ENCODE measurements around the gene TMEM220. TPM values are rescaled to one million over a fixed set of nuclear protein-coding genes. Genes with fewer than 3 reads are reported as not detected.

The TMEM220 gene
- total and polyA plus RNA-seq, 2 experiments from 2014 or later, result 0.54 to 9.5 TPM

- no peaks in the 10 kb centered on the region for H4K20me1 ChIP-seq (ENCODE audit: insufficient read depth)
- no peaks in the 10 kb centered on the region for H3K9me3 ChIP-seq (ENCODE audit: low read depth)
- no peaks in the 10 kb centered on the region for H3K27me3 ChIP-seq (replicated peaks; ENCODE audit: insufficient read depth)
- H3K4me3 ChIP-seq, result no peak overlapping the region
- H3K27ac ChIP-seq, result no peak overlapping the region
- H3K9me2 ChIP-seq (ENCODE audit: insufficient read depth), result no peaks in the 10 kb centered on the region
- in situ Hi-C loops (cut with MboI), result no loop called here
- no peaks in the 10 kb centered on the region for H3F3A ChIP-seq (ENCODE audit: insufficient read depth)
- WGBS, 2 experiments (ENCODE audit: low coverage in 1 of 2, low lambda C conversion rate in 2 of 2, missing lambda C conversion rate in 2 of 2), result 63 to 73% methylated on average over 4 of the region's 4 CpGs
- no peak overlapping the region for H3K9ac ChIP-seq
- H3K36me3 ChIP-seq (ENCODE audit: low read depth), result no peaks in the 10 kb centered on the region
- no peak overlapping the region for H3K4me2 ChIP-seq (ENCODE audit: unreplicated experiment)
- no peak overlapping the region for H2AFZ ChIP-seq
- H3K4me1 ChIP-seq (ENCODE audit: insufficient read depth), result no peaks in the 10 kb centered on the region
- DNase-seq, result no peak
- H3K79me2 ChIP-seq (ENCODE audit: insufficient read depth), result no peaks in the 10 kb centered on the region
- TF ChIP-seq EZH2phosphoT487 (IDR thresholded peaks at IDR 0.05; ENCODE audit: insufficient read depth, low read depth) (no peak), EZH2 (IDR thresholded peaks at IDR 0.05; ENCODE audit: insufficient read depth, poor library complexity, severe bottlenecking) (no peak)
These were observed 37.4 kb upstream of the TMEM220 start for GRCh38 chr17:10767232-10767631.

- H4K20me1 ChIP-seq (ENCODE audit: insufficient read depth), result no peaks in the 10 kb centered on the region
- WGBS, 2 experiments (ENCODE audit: low coverage in 1 of 2, low lambda C conversion rate in 2 of 2, missing lambda C conversion rate in 2 of 2), result 100% methylated on average over 1 of the region's 1 CpG
- H3K27me3 ChIP-seq (replicated peaks; ENCODE audit: insufficient read depth), result no peaks in the 10 kb centered on the region
- TF ChIP-seq EZH2phosphoT487 (IDR thresholded peaks at IDR 0.05; ENCODE audit: insufficient read depth, low read depth) (no peak), EZH2 (IDR thresholded peaks at IDR 0.05; ENCODE audit: insufficient read depth, poor library complexity, severe bottlenecking) (no peak)
- no peak for DNase-seq
- H3K4me1 ChIP-seq (ENCODE audit: insufficient read depth), result no peaks in the 10 kb centered on the region
- no peaks in the 10 kb centered on the region for H3F3A ChIP-seq (ENCODE audit: insufficient read depth)
- H3K9me3 ChIP-seq (ENCODE audit: low read depth), result no peaks in the 10 kb centered on the region
- H3K79me2 ChIP-seq (ENCODE audit: insufficient read depth), result no peaks in the 10 kb centered on the region
- H3K9me2 ChIP-seq (ENCODE audit: insufficient read depth), result no peaks in the 10 kb centered on the region
- H3K36me3 ChIP-seq (ENCODE audit: low read depth), result no peaks in the 10 kb centered on the region
- H3K9ac ChIP-seq, result no peak overlapping the region
- H3K4me2 ChIP-seq (ENCODE audit: unreplicated experiment), result no peak overlapping the region
- H2AFZ ChIP-seq, result no peak overlapping the region
- H3K4me3 ChIP-seq, result no peak overlapping the region
- H3K27ac ChIP-seq, result no peak overlapping the region
- in situ Hi-C loops (cut with MboI), result no loop called here
These were observed 32.2 kb upstream of the TMEM220 start for GRCh38 chr17:10762037-10762436.

GRCh38 chr17:10761281-10761680, 31.5 kb upstream of the TMEM220 start:
- in situ Hi-C loops (cut with MboI), result no loop called here
- H3K36me3 ChIP-seq (ENCODE audit: low read depth), result no peaks in the 10 kb centered on the region
- H3K4me1 ChIP-seq (ENCODE audit: insufficient read depth), result no peaks in the 10 kb centered on the region
- no peak overlapping the region for H3K9ac ChIP-seq
- no peak overlapping the region for H2AFZ ChIP-seq
- DNase-seq, result no peak
- H3K27me3 ChIP-seq (replicated peaks; ENCODE audit: insufficient read depth), result no peaks in the 10 kb centered on the region
- H3K4me2 ChIP-seq (ENCODE audit: unreplicated experiment), result no peak overlapping the region
- TF ChIP-seq EZH2phosphoT487 (IDR thresholded peaks at IDR 0.05; ENCODE audit: insufficient read depth, low read depth), result no peak
- no peak for TF ChIP-seq EZH2 (IDR thresholded peaks at IDR 0.05; ENCODE audit: insufficient read depth, poor library complexity, severe bottlenecking)
- H3K79me2 ChIP-seq (ENCODE audit: insufficient read depth), result no peaks in the 10 kb centered on the region
- H3K4me3 ChIP-seq, result no peak overlapping the region
- 51 to 58% methylated on average over 2 of the region's 2 CpGs for WGBS, 2 experiments (ENCODE audit: low coverage in 1 of 2, low lambda C conversion rate in 2 of 2, missing lambda C conversion rate in 2 of 2)
- H3K27ac ChIP-seq, result no peak overlapping the region
- H3K9me3 ChIP-seq (ENCODE audit: low read depth), result no peaks in the 10 kb centered on the region
- no peaks in the 10 kb centered on the region for H3K9me2 ChIP-seq (ENCODE audit: insufficient read depth)
- no peaks in the 10 kb centered on the region for H3F3A ChIP-seq (ENCODE audit: insufficient read depth)
- no peaks in the 10 kb centered on the region for H4K20me1 ChIP-seq (ENCODE audit: insufficient read depth)

GRCh38 chr17:10758062-10758461, 28.2 kb upstream of the TMEM220 start:
- no peaks in the 10 kb centered on the region for H3K27me3 ChIP-seq (replicated peaks; ENCODE audit: insufficient read depth)
- H2AFZ ChIP-seq, result no peak overlapping the region
- H3K4me3 ChIP-seq, result no peak overlapping the region
- no peak overlapping the region for H3K4me2 ChIP-seq (ENCODE audit: unreplicated experiment)
- in situ Hi-C loops (cut with MboI), result no loop called here
- WGBS, 2 experiments (ENCODE audit: low coverage in 1 of 2, low lambda C conversion rate in 2 of 2, missing lambda C conversion rate in 2 of 2), result 82 to 86% methylated on average over 6 of the region's 6 CpGs
- no peak overlapping the region for H3K9ac ChIP-seq
- H3K4me1 ChIP-seq (ENCODE audit: insufficient read depth), result no peaks in the 10 kb centered on the region
- H3K27ac ChIP-seq, result no peak overlapping the region
- TF ChIP-seq EZH2 (IDR thresholded peaks at IDR 0.05; ENCODE audit: insufficient read depth, poor library complexity, severe bottlenecking), result no peak
- H3K79me2 ChIP-seq (ENCODE audit: insufficient read depth), result no peaks in the 10 kb centered on the region
- no peaks in the 10 kb centered on the region for H4K20me1 ChIP-seq (ENCODE audit: insufficient read depth)
- H3K9me3 ChIP-seq (ENCODE audit: low read depth), result no peaks in the 10 kb centered on the region
- no peaks in the 10 kb centered on the region for H3F3A ChIP-seq (ENCODE audit: insufficient read depth)
- H3K9me2 ChIP-seq (ENCODE audit: insufficient read depth), result no peaks in the 10 kb centered on the region
- DNase-seq, result no peak
- H3K36me3 ChIP-seq (ENCODE audit: low read depth), result no peaks in the 10 kb centered on the region

- H3K27me3 ChIP-seq (replicated peaks; ENCODE audit: insufficient read depth), result no peaks in the 10 kb centered on the region
- no peaks in the 10 kb centered on the region for H3K79me2 ChIP-seq (ENCODE audit: insufficient read depth)
- H3K4me3 ChIP-seq, result no peak overlapping the region
- DNase-seq, result no peak
- 45 to 61% methylated on average over 2 of the region's 2 CpGs for WGBS, 2 experiments (ENCODE audit: low coverage in 1 of 2, low lambda C conversion rate in 2 of 2, missing lambda C conversion rate in 2 of 2)
- H3K36me3 ChIP-seq (ENCODE audit: low read depth), result no peaks in the 10 kb centered on the region
- no peak overlapping the region for H2AFZ ChIP-seq
- in situ Hi-C loops (cut with MboI), result no loop called here
- H3K9ac ChIP-seq, result no peak overlapping the region
- no peaks in the 10 kb centered on the region for H3K4me1 ChIP-seq (ENCODE audit: insufficient read depth)
- no peak overlapping the region for H3K27ac ChIP-seq
- no peak for TF ChIP-seq EZH2 (IDR thresholded peaks at IDR 0.05; ENCODE audit: insufficient read depth, poor library complexity, severe bottlenecking)
- no peak for TF ChIP-seq EZH2phosphoT487 (IDR thresholded peaks at IDR 0.05; ENCODE audit: insufficient read depth, low read depth)
- no peaks in the 10 kb centered on the region for H4K20me1 ChIP-seq (ENCODE audit: insufficient read depth)
- H3K9me3 ChIP-seq (ENCODE audit: low read depth), result no peaks in the 10 kb centered on the region
- no peaks in the 10 kb centered on the region for H3F3A ChIP-seq (ENCODE audit: insufficient read depth)
- H3K9me2 ChIP-seq (ENCODE audit: insufficient read depth), result no peaks in the 10 kb centered on the region
- H3K4me2 ChIP-seq (ENCODE audit: unreplicated experiment), result no peak overlapping the region
These were observed 27.8 kb upstream of the TMEM220 start for GRCh38 chr17:10757647-10758046.

All from GM23248 (cell line).